ENCODE data around the gene OR8B2.
"Not testable (repeated sequence)": the region's sequence is repeated elsewhere in the genome, so short reads cannot be mapped to it uniquely, and the experiment has no call there.

The OR8B2 gene

GRCh38 chr11:124384399-124384798 lies at the start of gene OR8B2:
Gene OR8B2, minus strand, starts transcription at chr11:124384499. Its CDS starts 1,156 bp downstream, at chr11:124383343.
- no peak for DNase-seq

GRCh38 chr11:124429599-124429998 lies 45.3 kb upstream of the OR8B2 start:
- DNase-seq = no peak

GRCh38 chr11:124424384-124424921 lies 40.2 kb upstream of the OR8B2 start, which contains the start of gene OR8B4:
Gene OR8B4, minus strand, starts transcription at chr11:124424871. Its CDS starts 0 bp downstream, at chr11:124424871.
- no peak for DNase-seq

- DNase-seq = no peak
Observed at GRCh38 chr11:124421043-124421442, 36.7 kb upstream of the OR8B2 start.

- DNase-seq = peak; percentile 4
Observed at GRCh38 chr11:124415356-124415923, 31.1 kb upstream of the OR8B2 start.

- DNase-seq = no peak
Observed at GRCh38 chr11:124409906-124410305, 25.6 kb upstream of the OR8B2 start.

- DNase-seq = no peak
Observed at GRCh38 chr11:124405581-124405980, 21.3 kb upstream of the OR8B2 start.

- DNase-seq = not testable (repeated sequence)
Observed at GRCh38 chr11:124403186-124403585, 18.9 kb upstream of the OR8B2 start.

- DNase-seq = no peak
Observed at GRCh38 chr11:124402326-124402922, 18.1 kb upstream of the OR8B2 start.

GRCh38 chr11:124398924-124399323 lies 14.6 kb upstream of the OR8B2 start, which contains the start of gene OR8B3:
Gene OR8B3, minus strand, starts transcription at chr11:124399024. Its CDS starts 1,673 bp downstream, at chr11:124397351.
- DNase-seq = no peak

- not testable (repeated sequence) for DNase-seq
Observed at GRCh38 chr11:124396847-124397246, 12.5 kb upstream of the OR8B2 start.

GRCh38 chr11:124394408-124394807 lies 10.1 kb upstream of the OR8B2 start:
- no peak for DNase-seq

GRCh38 chr11:124382857-124383256 lies 1.4 kb downstream of the OR8B2 start:
- DNase-seq = not testable (repeated sequence)

- DNase-seq = no peak
Observed at GRCh38 chr11:124380585-124380984, 3.7 kb downstream of the OR8B2 start.

- no peak for DNase-seq
Observed at GRCh38 chr11:124376280-124376679, 8.0 kb downstream of the OR8B2 start.

GRCh38 chr11:124359566-124359965 lies 24.7 kb downstream of the OR8B2 start:
- no peak for DNase-seq

GRCh38 chr11:124346311-124346955 lies 37.9 kb downstream of the OR8B2 start:
- no peak for DNase-seq

- no peak for DNase-seq
Observed at GRCh38 chr11:124344346-124344745, 40.0 kb downstream of the OR8B2 start.

- no peak for DNase-seq
Observed at GRCh38 chr11:124340142-124340447, 44.2 kb downstream of the OR8B2 start.

GRCh38 chr11:124339396-124340141 lies 44.7 kb downstream of the OR8B2 start:
- DNase-seq = no peak

Data from NCI-H2171 (cell line).